Cardiac muscle cell (in vitro differentiated cells and primary cell): ENCODE measurements around the gene C10orf105. TPM values are rescaled to one million over a fixed set of nuclear protein-coding genes. Genes with fewer than 3 reads are reported as not detected.

Experiments used
- DNase-seq, 2 donors: peaks; one replicate each; pipeline versions ENCODE4 v3.0.0 to v3.0.0-alpha.2; 2010 to 2017; ENCODE audit warnings: low read depth in 1 of 2, low spot score in 1 of 2
- H3K27ac ChIP-seq: fragments of 200-600 bp; sonication (generic); 2 replicates; pipeline ENCODE4 v1.5.1; 2016
- H3K27me3 ChIP-seq: fragments of 200-600 bp; sonication (generic); 2 replicates; pipeline ENCODE4 v1.6.0; 2016; ENCODE audit warnings: control low read depth
- H3K36me3 ChIP-seq: fragments of 200-600 bp; sonication (generic); 2 replicates; pipeline ENCODE4 v1.5.1; 2016; ENCODE audit warnings: control low read depth
- H3K4me1 ChIP-seq: fragments of 200-600 bp; sonication (generic); 2 replicates; pipeline ENCODE4 v1.8.1; 2017; ENCODE audit warnings: low read depth, mild to moderate bottlenecking, mixed run types
- H3K4me3 ChIP-seq: fragments of 200-600 bp; sonication (generic); 2 replicates; pipeline ENCODE4 v1.5.1; 2016; ENCODE audit warnings: mild to moderate bottlenecking
- H3K9me3 ChIP-seq: fragments of 200-600 bp; sonication (generic); 2 replicates; pipeline ENCODE4 v1.5.1; 2017; ENCODE audit warnings: low read depth, mild to moderate bottlenecking, control low read depth
- CTCF ChIP-seq: IDR thresholded peaks from 2 replicates; pipeline ENCODE4 v1.5.1; 2012; ENCODE audit warnings: low read depth, mild to moderate bottlenecking, low read length
- polyA plus RNA-seq: library from polyadenylated mRNA; unstranded; fragments of >200 nt; fragmentation: Nextera tagmentation; extraction: Ambion mirVana; gene quantifications from 2 replicates; pipeline ENCODE4 v1.2.1, GENCODE V29; 2016
- total RNA-seq: library from RNA; depleted of rRNA; stranded (reverse); fragments of >200 nt; gene quantifications from 2 replicates; pipeline ENCODE4 v1.2.3, GENCODE V29; 2016

The C10orf105 gene
- total and polyA plus RNA-seq, 2 experiments from 2014 or later, result 0.03 TPM; not detected in 1

- DNase-seq, result no peak
- Histone ChIP-seq H3K4me3 (no peak overlapping the region), H3K27ac (no peak overlapping the region), H3K4me1 (no peaks in the 10 kb centered on the region), H3K9me3 (no peaks in the 10 kb centered on the region), H3K36me3 (no peaks in the 10 kb centered on the region), H3K27me3 (no peaks in the 10 kb centered on the region)
- TF ChIP-seq CTCF, result no peak
These were observed 12.3 kb downstream of the C10orf105 start for GRCh38 chr10:71707240-71707789.

GRCh38 chr10:71706216-71707121 is 13.1 kb downstream of the C10orf105 start:
- no peaks in the 10 kb centered on the region for H3K4me1 ChIP-seq
- no peak for DNase-seq
- no peaks in the 10 kb centered on the region for H3K36me3 ChIP-seq
- H3K27me3 ChIP-seq, result no peaks in the 10 kb centered on the region
- H3K4me3 ChIP-seq, result no peak overlapping the region
- no peaks in the 10 kb centered on the region for H3K9me3 ChIP-seq
- H3K27ac ChIP-seq, result no peak overlapping the region
- no peak for TF ChIP-seq CTCF

GRCh38 chr10:71705582-71705981 is 14.0 kb downstream of the C10orf105 start:
- H3K27me3 ChIP-seq, result no peaks in the 10 kb centered on the region
- H3K36me3 ChIP-seq, result no peaks in the 10 kb centered on the region
- TF ChIP-seq CTCF, result no peak
- H3K4me3 ChIP-seq, result no peak overlapping the region
- H3K4me1 ChIP-seq, result peaks cover 7% of the 10 kb centered on the region
- no peak for DNase-seq
- H3K9me3 ChIP-seq, result no peaks in the 10 kb centered on the region
- no peak overlapping the region for H3K27ac ChIP-seq

- no peak for DNase-seq
- no peak for TF ChIP-seq CTCF
These were observed 14.8 kb downstream of the C10orf105 start for GRCh38 chr10:71704816-71705215.

GRCh38 chr10:71703577-71703976 is 16.0 kb downstream of the C10orf105 start:
- peaks cover 10% of the 10 kb centered on the region for H3K4me1 ChIP-seq
- TF ChIP-seq CTCF, result no peak
- H3K27ac ChIP-seq, result no peak overlapping the region
- no peaks in the 10 kb centered on the region for H3K9me3 ChIP-seq
- H3K36me3 ChIP-seq, result no peaks in the 10 kb centered on the region
- H3K27me3 ChIP-seq, result no peaks in the 10 kb centered on the region
- H3K4me3 ChIP-seq, result no peak overlapping the region
- no peak for DNase-seq

More at GRCh38 chr10:71704816-71705215, 14.8 kb downstream of the C10orf105 start:
- no peak overlapping the region for H3K4me3 ChIP-seq
- no peak overlapping the region for H3K27ac ChIP-seq
- H3K9me3 ChIP-seq, result no peaks in the 10 kb centered on the region
- no peaks in the 10 kb centered on the region for H3K36me3 ChIP-seq
- peaks cover 10% of the 10 kb centered on the region for H3K4me1 ChIP-seq
- H3K27me3 ChIP-seq, result no peaks in the 10 kb centered on the region
